Activated naive CD8-positive, alpha-beta T cell treated with anti-CD3 and anti-CD28 coated beads, Interleukin-2, amount 10 ng/mL, durations not matched to agents 7 days and 5 days (primary cell): ENCODE data around the gene RASSF7. TPM values are rescaled to one million over a fixed set of nuclear protein-coding genes. Genes with fewer than 3 reads are reported as not detected.

Experiments used
- ATAC-seq: fragments of 150-1000 bp; cut with Tn5 transposase; one replicate; pipeline ENCODE4 v1.10.0; 2021; ENCODE audit warnings: low read depth, moderate library complexity
- POLR2A ChIA-PET: fragments of 350-600 bp; sonication (Branson Sonifier 250); formaldehyde crosslinking; loops from one replicate; lab custom pipeline; 2021; ENCODE audit warnings: antibody characterized with exemption; lab: Charles Lee
- DNase-seq: peaks from one replicate; pipeline ENCODE4 v3.0.0; 2021
- H3K27ac Mint-ChIP-seq: one replicate; pipeline ENCODE4 v1.8.0; 2022; ENCODE audit warnings: mild to moderate bottlenecking, mixed read lengths
- H3K27me3 Mint-ChIP-seq: one replicate; pipeline ENCODE4 v1.8.0; 2022; ENCODE audit warnings: mild to moderate bottlenecking, moderate library complexity, mixed read lengths
- H3K36me3 Mint-ChIP-seq: one replicate; pipeline ENCODE4 v1.8.0; 2021; ENCODE audit warnings: mild to moderate bottlenecking, mixed read lengths
- H3K4me1 Mint-ChIP-seq: one replicate; pipeline ENCODE4 v1.8.0; 2021; ENCODE audit warnings: mixed read lengths
- H3K4me3 Mint-ChIP-seq: one replicate; pipeline ENCODE4 v1.8.0; 2022; ENCODE audit warnings: mild to moderate bottlenecking, moderate library complexity, mixed read lengths
- H3K9me3 Mint-ChIP-seq: one replicate; pipeline ENCODE4 v1.8.0; 2021; ENCODE audit warnings: mixed read lengths
- total RNA-seq, 2 experiments: library from RNA; stranded (reverse); gene quantifications; one replicate each; pipeline ENCODE4 v1.2.3, GENCODE V29; 2021

The RASSF7 gene
- total RNA-seq, 2 experiments from 2014 or later: 36.5 to 41.0 TPM

DNA sequence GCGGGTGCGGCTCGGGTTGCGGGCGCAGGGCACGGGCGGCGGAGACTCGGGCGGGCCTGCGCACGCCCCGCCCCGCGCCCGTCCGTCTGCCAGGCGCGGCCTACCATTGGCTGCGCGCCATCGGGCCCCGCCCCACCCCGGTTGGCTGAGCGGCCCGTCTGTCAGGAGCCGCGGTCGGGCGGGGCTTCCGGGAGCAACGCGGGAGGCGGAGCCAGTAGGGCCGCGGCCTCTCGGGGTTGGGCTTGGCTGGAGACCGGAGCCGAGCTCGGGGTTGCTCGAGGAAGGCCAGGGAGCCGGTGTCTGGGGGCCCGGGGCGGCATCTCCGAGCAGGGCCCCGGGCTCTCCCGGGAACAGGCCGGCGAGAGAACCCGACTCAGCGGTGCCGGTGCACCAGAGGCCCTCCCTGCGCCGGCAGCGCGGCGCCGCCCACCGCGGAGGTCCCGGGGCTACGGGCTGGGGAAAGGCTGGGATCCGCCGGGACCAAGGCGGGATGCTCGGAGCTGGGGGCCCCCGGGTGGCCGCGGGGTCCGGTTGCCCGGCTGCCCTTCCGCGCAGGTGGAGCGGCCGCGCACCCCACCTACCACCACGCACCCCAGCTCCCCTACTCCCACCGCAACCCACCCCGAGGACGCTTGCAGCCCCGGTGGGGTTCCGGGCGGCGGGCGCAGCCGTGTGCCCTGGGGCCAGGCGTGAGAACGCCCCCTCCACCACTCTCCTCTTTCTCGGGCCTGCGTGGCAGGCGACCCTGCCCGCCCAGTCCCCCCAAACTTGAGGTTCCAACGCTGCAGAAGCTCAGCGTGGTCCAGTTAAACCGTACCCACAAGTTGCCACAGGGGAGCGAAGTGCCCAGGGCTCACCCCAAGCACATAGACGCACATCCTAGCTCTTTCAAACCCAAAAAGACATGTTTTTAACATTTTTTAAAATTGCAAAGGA, 25.0 kb upstream of the RASSF7 start, which contains the start of gene HRAS:
Gene HRAS, minus strand, starts transcription at position 58 of the 936 bp plus-strand sequence.
- Mint-ChIP-seq H3K9me3 (no peaks in the 10 kb centered on the region), H3K4me1 (peaks cover 7% of the 10 kb centered on the region), H3K36me3 (peaks cover 2% of the 10 kb centered on the region), H3K4me3 (peak within 1 kb of the TSS; percentile 89), H3K27me3 (no peaks in the 10 kb centered on the region), H3K27ac (peak within 1 kb of the TSS; percentile 92)
- POLR2A ChIA-PET: interaction anchor here (0.6 to 3.3 kb wide), 24 partner anchors 12 to 328 kb away, joined by 3 to 14 read pairs (median 4); partner anchors contain the start of genes BET1L, RIC8A, RNH1 and RPLP2
- peak; percentile 87 for ATAC-seq
- DNase-seq: peak; percentile 99

DNA sequence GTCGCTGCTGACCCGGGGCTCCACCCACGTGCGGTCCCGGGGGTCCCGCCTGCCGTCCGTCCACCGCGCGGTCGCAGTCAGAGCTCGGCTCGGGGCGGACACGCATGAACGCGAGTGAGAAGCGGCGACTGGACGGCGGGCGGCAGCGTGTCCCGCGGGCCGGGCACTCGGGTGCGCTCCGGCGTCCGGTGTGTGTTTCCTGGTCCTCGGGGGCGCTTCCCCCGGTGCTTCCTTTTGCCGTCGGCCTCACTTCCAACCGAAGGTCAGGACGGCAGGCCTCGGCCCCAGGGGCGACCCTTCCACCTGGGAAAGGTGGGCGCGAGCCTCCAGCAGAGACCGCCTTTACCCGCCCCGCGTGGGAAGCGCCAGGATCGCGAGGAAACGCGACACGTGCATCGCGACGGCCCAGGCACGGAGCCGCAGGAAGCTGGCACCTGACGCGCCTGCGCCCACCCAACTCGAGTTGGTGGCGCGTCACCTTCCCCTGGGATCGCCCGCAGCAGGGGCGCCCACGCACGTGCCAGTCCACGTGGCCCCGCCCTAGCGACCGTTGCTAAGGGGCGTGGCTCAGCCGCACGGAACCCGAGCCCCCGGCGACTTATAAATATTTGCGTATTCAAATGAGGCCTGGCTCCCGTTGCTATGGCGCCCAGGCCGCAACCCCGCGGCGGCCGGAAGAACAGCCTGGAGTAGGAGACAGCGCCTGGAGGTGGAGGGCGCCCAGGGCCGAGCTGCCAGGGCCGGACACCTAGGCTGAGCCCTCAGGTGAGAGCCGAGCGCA, 23.7 kb upstream of the RASSF7 start, which contains the start of gene LRRC56:
Gene LRRC56, plus strand, starts transcription at position 687 of the 781 bp plus-strand sequence. CDS start 3,158 bp downstream, outside the sequence.
- Mint-ChIP-seq H3K27ac (peak within 1 kb of the TSS; percentile 92), H3K4me3 (peak within 1 kb of the TSS; percentile 89), H3K9me3 (no peaks in the 10 kb centered on the region), H3K27me3 (no peaks in the 10 kb centered on the region), H3K4me1 (peaks cover 7% of the 10 kb centered on the region), H3K36me3 (peaks cover 2% of the 10 kb centered on the region)
- POLR2A ChIA-PET: interaction anchor here (0.6 to 3.3 kb wide), 9 partner anchors 18 to 282 kb away, joined by 3 to 14 read pairs (median 3); partner anchors contain the start of genes RNH1, RPLP2 and SIGIRR
- DNase-seq (peak; percentile 90), ATAC-seq (peak; percentile 35)

DNA sequence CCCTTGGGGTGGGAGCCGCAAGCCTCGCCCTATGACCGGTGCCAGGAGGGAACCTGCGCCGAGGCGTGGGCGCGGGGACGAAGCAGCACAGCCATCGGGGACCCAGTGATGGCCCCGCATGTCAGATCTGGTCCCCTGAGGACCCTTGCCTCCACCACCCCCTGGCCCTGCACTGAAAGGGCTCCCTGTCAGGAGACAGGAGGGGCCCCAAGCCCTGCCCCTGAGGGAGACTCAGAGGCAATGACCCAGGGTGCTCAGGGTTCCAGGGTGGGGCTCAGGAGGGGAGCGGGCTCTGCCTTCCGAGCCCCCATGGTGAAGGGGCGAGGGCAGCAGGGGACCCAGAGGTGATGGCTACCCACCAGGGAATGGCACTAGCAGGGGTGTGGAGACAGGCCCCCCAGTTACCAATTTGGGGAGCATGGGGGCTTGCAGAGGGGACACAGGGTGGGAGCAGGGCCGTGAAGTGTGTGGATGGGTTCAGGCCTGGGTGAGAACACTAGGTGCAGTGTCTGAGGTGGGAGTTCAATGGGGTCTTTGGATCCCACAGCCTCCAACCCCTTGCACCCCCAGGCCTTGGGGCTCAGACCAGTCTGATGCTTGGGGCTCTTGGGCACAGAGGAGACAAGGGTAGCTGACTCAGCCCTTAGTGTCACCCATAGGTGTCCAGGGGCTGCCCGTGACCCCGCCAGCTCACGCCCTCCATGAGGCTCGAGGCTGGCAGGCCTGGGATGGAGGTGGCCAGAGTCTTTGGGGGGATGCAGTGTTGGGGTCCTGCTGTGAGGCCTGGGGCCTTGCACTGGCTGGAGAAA, 22.9 kb upstream of the RASSF7 start:
- peaks cover 7% of the 10 kb centered on the region for H3K4me1 Mint-ChIP-seq
- peak; percentile 33 for DNase-seq
- ATAC-seq: no peak
- H3K36me3 Mint-ChIP-seq: no peaks in the 10 kb centered on the region
- no peaks in the 10 kb centered on the region for H3K9me3 Mint-ChIP-seq
- H3K27ac Mint-ChIP-seq: peak overlapping the region; percentile 54
- POLR2A ChIA-PET: interaction anchor here (0.6 to 3.3 kb wide), 5 partner anchors 17 to 282 kb away, joined by 3 to 14 read pairs (median 3); no protein-coding TSS in a partner anchor
- H3K27me3 Mint-ChIP-seq: no peaks in the 10 kb centered on the region
- H3K4me3 Mint-ChIP-seq: peak overlapping the region; percentile 68

DNA sequence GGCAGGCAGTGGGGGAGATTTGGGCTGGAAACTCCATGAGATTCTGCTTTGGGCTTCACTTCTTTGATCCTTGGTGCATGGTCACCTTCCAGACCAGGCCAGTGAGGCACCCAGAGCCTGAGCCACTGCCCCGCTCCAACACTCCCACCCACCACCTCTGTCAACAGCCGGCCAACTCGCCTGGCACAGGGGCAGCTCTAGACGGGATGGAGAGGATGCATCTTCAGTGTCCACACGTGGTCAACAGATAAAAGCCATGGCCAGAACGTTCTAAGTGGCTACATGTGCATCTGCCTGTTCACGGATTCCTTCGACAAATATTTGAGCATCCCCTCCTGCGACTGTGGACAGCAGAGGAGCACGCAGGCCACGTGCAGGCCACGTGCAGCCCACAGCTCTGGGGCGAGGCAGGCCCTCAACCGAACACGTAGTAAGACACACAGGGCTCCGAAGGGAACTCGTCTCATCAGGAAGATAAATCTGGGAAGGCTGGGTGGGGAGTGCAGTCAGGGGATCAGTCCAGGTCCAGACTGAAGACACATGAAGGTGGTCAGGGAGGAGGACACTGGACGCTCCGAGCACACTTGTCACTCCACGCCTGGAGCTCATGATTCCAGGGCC, 22.2 kb upstream of the RASSF7 start:
- Mint-ChIP-seq H3K4me3 (no peak overlapping the region), H3K4me1 (peaks cover 7% of the 10 kb centered on the region), H3K27ac (no peak overlapping the region), H3K27me3 (no peaks in the 10 kb centered on the region), H3K9me3 (no peaks in the 10 kb centered on the region), H3K36me3 (no peaks in the 10 kb centered on the region)
- DNase-seq: no peak
- ATAC-seq: no peak
- POLR2A ChIA-PET: interaction anchor here (0.7 kb wide), 1 partner anchor 37 kb away, joined by 3 read pairs; no protein-coding TSS in a partner anchor

DNA sequence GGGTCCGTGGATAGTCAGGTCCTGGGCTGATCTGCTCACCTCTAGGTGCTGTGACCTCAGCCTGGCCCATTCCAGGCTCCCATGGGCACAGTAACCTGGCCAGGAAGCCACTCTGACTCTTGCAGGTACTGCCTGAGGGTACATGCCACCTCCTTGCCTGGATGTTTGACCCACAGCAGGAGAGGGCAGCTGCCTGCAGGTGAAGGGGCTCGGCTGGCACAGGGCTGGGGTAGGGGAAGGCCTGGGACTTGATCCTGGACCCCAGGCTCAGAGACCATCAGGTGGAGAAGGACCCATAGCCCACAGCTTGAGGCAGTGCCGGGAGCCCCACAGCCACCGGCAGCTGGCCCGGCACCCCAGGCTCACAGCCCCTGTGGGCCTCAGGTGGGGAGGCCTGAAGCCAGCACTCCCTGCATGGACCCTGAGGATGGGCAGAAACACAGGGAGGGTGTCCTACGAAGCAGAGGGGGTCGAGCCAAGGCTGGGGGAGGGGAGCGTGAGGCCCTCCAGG, 20.7 kb upstream of the RASSF7 start:
- Mint-ChIP-seq H3K27ac (no peak overlapping the region), H3K9me3 (no peaks in the 10 kb centered on the region), H3K27me3 (no peaks in the 10 kb centered on the region), H3K4me3 (no peak overlapping the region), H3K36me3 (no peaks in the 10 kb centered on the region), H3K4me1 (peaks cover 7% of the 10 kb centered on the region)
- POLR2A ChIA-PET: no interaction called here
- DNase-seq (no peak), ATAC-seq (no peak)

DNA sequence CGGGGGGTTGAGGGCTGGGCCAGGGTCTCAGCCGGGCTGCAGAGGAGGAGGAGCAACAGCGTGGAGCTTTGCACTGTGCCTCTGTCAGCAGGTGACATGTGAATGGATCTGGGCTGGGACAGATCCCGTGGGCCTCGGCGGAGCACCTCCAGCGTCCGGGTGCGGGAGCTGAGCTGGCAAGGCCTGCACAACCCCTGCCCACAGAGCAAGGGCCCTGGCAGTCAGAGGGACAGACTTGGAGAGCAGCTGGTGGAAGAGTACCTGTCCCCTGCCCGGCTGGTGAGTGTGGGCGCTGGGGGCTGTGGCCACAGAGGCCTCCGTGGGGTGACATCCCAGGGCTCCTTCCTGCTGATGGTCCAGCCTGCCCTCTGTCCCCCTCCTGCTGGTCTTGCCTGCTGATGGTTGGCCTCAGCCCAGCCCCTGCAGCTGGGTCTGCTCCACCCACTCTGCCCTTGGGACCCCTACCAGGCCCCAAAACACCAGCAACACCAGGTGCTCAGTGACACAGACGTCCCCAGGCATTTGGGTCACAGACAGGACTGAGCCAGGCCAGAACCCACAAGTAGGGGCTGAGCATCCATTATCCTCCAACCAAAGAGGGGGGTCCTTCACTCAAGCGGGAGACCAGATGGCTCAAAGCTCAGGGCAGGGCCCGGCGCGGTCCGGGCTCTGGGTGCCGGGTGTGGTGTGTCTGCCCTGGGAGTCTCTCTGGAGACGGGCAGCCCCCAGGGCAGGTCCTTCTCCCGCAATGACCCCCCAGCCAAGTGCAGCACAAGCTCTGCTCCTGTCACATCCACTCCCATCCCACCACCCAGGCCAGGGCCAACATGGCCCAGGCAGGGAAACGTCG, 20.0 kb upstream of the RASSF7 start:
- ATAC-seq: no peak
- no peak for DNase-seq
- Mint-ChIP-seq H3K4me3 (no peak overlapping the region), H3K27ac (no peak overlapping the region), H3K27me3 (no peaks in the 10 kb centered on the region), H3K9me3 (no peaks in the 10 kb centered on the region), H3K4me1 (peaks cover 7% of the 10 kb centered on the region), H3K36me3 (no peaks in the 10 kb centered on the region)
- POLR2A ChIA-PET: no interaction called here

DNA sequence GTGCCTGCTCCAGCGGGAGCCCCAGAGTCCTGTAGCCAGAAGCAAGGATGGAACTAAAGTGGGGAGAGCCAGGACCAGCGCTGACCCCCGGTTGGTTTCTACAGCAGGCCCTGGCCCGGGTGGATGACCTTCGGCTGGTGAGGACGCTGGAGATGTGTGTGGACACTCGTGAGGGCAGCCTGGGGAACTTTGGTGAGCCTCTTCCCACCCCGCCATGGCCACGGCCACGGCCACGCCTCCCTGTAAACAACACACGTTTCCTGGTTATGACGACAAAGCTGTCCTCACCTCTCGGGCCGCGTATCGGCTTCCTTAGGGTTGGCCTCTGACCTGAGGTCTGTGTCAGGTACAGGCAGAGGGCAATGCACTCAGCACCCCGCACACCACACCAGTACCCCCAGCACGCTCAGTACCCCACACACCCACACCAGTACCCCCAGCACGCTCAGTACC, 19.3 kb upstream of the RASSF7 start:
- Mint-ChIP-seq H3K9me3 (no peaks in the 10 kb centered on the region), H3K4me3 (no peak overlapping the region), H3K27ac (no peak overlapping the region), H3K36me3 (no peaks in the 10 kb centered on the region), H3K4me1 (peaks cover 3% of the 10 kb centered on the region), H3K27me3 (no peaks in the 10 kb centered on the region)
- POLR2A ChIA-PET: no interaction called here
- no peak for DNase-seq
- ATAC-seq: no peak

DNA sequence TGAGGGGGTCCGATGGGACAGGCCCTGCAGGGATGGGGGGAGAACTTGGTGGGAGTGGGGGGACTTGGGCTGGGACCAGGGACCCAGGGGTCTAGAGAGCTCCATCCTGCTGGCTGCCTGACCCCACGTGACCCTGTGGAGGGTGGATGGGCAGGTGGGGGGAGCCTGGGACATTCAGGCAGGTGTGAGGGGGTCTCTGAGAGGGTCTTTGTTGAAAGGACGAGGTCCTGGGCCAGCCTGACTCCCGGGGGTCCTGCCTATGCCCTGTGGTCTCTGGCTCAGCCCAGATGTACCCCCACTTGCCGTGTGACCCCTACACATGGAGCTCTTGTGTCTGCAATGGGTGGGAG, 16.0 kb upstream of the RASSF7 start:
- DNase-seq: no peak
- Mint-ChIP-seq H3K27me3 (no peaks in the 10 kb centered on the region), H3K9me3 (no peaks in the 10 kb centered on the region), H3K4me3 (no peak overlapping the region), H3K4me1 (no peaks in the 10 kb centered on the region), H3K36me3 (no peaks in the 10 kb centered on the region), H3K27ac (no peak overlapping the region)
- POLR2A ChIA-PET: no interaction called here
- ATAC-seq: no peak

DNA sequence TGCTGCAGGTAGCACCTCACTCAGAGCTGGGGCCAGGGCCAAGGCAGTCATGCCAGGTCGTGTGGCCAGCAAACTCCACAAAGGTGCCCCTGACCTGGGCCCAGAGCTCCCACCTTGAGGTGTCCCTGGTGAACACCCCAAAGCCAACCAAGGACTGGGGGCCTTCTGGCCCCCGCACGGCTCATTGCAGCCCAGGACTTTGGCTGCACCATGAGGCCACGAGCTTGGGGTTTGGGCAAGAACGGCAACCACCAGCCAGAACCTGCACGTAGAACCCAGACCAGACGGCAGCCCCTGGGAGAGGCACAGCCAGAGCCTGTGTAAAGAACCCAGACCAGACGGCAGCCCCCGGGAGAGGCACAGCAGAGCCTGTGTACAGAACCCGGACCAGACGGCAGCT, 15.6 kb upstream of the RASSF7 start:
- POLR2A ChIA-PET: interaction anchor here (1.1 kb wide), 1 partner anchor 69 kb away, joined by 3 read pairs; no protein-coding TSS in a partner anchor
- no peaks in the 10 kb centered on the region for H3K27me3 Mint-ChIP-seq
- H3K9me3 Mint-ChIP-seq: no peaks in the 10 kb centered on the region
- no peaks in the 10 kb centered on the region for H3K4me1 Mint-ChIP-seq
- H3K36me3 Mint-ChIP-seq: no peaks in the 10 kb centered on the region
- no peak overlapping the region for H3K27ac Mint-ChIP-seq
- no peak overlapping the region for H3K4me3 Mint-ChIP-seq
- no peak for DNase-seq
- ATAC-seq: no peak

DNA sequence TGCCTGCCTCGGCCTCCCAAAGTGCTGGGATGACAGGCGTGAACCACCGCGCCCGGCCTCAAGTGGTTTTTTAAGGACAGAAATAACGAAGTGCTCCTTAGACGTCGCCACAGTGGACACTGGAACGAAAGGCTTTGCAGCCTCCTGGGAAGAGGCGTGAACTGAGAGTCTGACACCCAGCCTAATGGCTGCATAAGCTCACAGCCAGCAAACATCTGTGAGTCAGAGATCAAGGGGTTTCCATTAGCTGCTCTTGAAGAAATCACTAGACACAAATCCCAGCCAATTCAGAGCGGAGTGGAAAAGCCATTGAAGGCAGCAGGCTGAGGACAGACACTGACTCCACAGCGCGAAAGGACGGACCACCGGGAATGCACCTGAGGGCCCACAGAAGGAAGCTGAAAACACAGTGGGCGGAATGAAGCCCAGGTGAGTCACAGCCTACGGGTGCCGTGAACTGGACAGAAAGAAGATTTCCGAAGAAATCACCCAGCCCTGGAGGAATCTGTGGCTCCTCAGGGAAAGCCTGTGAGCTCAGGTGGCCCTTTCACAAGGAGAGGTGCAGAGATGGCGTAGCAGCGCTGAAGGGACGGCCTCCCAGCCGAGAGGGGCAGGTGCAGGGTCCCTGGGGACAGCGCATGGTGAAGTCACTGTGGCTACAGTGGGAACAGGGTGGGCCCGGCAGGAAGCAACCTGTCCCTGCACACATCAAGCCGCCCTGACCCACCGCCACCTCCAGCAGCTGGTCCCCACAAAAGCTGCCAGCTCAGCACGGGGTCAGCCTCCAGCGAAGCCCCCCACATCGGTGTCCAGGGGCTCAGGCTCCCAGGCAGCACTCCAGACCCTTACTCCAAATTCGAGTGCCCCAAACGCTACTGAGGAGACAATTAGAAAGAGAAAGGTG, 11.8 kb upstream of the RASSF7 start:
- ATAC-seq (no peak), DNase-seq (no peak)
- Mint-ChIP-seq H3K27me3 (no peaks in the 10 kb centered on the region), H3K4me3 (no peak overlapping the region), H3K4me1 (no peaks in the 10 kb centered on the region), H3K27ac (no peak overlapping the region), H3K9me3 (no peaks in the 10 kb centered on the region), H3K36me3 (no peaks in the 10 kb centered on the region)
- POLR2A ChIA-PET: no interaction called here
